K562 (cell line): ENCODE measurements around the gene RNF26. TPM values are rescaled to one million over a fixed set of nuclear protein-coding genes. Genes with fewer than 3 reads are reported as not detected.

Experiments used
- ATAC-seq: fragments of 200-7000 bp; cut with Tn5 transposase; 3 replicates; pipeline ENCODE4 v1.9.1; 2020; ENCODE audit warnings: moderate library complexity
- BruUV-seq: library from RNA; stranded (reverse); fragments of 400-500 nt; replicated peaks from 2 replicates; lab custom pipeline; 2021; lab: Mats Ljungman, UMichigan
- CTCF ChIA-PET: fragments of 300-600 bp; formaldehyde crosslinking; extraction: SDS; loops from one replicate; lab custom pipeline; 2021; ENCODE audit warnings: low intra/inter-chr PET ratio; lab: Yijun Ruan, JAX
- POLR2A ChIA-PET: fragments of 300-600, 350-650 bp; sonication (Branson Sonifier 250); formaldehyde crosslinking; extraction: SDS; loops from one replicate; lab custom pipeline; 2021; ENCODE audit warnings: antibody characterized with exemption, inconsistent platforms; lab: Yijun Ruan, JAX
- DNase-seq, 4 experiments: peaks; one replicate each; pipeline versions ENCODE4 v3.0.0 to v3.0.0-alpha.2; 2011 to 2018; ENCODE audit warnings: low spot score in 3 of 4, mixed read lengths in 3 of 4; ENCODE audit errors: extremely low read depth in 1 of 4
- FAIRE-seq: peaks from 2 replicates; lab custom pipeline; 2011; peaks lifted over from hg19 to GRCh38; lab: Jason Lieb, UNC
- H2AFZ ChIP-seq: 2 replicates; pipeline ENCODE4 v1.6.0; 2011; ENCODE audit warnings: low read depth, low read length, control low read depth, inconsistent platforms
- H3K27ac ChIP-seq: fragments of 200-600 bp; 3 replicates; pipeline ENCODE4 v1.8.0; 2011; ENCODE audit warnings: low read depth, mild to moderate bottlenecking, control low read depth, inconsistent platforms, low read length, moderate library complexity, mixed read lengths; ENCODE audit errors: extremely low read depth
- H3K27me3 ChIP-seq, 2 experiments: fragments of 300-600 bp in 1 of 2; 2 replicates in 1 of 2; 3 replicates in 1 of 2; pipeline versions ENCODE4 v1.6.0 to v1.8.0; 2011; ENCODE audit warnings: inconsistent platforms in 2 of 2, low read length in 2 of 2, mild to moderate bottlenecking in 1 of 2, mixed read lengths in 1 of 2, moderate library complexity in 1 of 2; ENCODE audit not compliant: control insufficient read depth in 2 of 2, insufficient read depth in 2 of 2
- H3K36me3 ChIP-seq: fragments of 300-600 bp; 3 replicates; pipeline ENCODE4 v1.8.0; 2011; ENCODE audit warnings: mild to moderate bottlenecking, low read length, inconsistent platforms; ENCODE audit not compliant: control insufficient read depth, insufficient read depth
- H3K4me1 ChIP-seq, 2 experiments: fragments of 200-600 bp in 1 of 2; replicated peaks in 1 of 2; 2 replicates in 1 of 2; 3 replicates in 1 of 2; pipeline versions ENCODE4 v1.5.1 to v1.8.0; 2011; ENCODE audit warnings: inconsistent platforms in 2 of 2, low read length in 2 of 2, mild to moderate bottlenecking in 1 of 2, mixed read lengths in 1 of 2, moderate library complexity in 1 of 2; ENCODE audit not compliant: control insufficient read depth in 2 of 2, insufficient read depth in 2 of 2
- H3K4me2 ChIP-seq: 2 replicates; pipeline ENCODE4 v1.6.1; 2011; ENCODE audit warnings: low read length, control low read depth, inconsistent platforms, mixed read lengths; ENCODE audit not compliant: insufficient read depth
- H3K4me3 ChIP-seq: fragments of 200-600 bp; sonication (generic), shearing (Covaris generic); 2 replicates; pipeline ENCODE4 v1.5.1; 2016; ENCODE audit warnings: control low read depth, inconsistent platforms
- H3K79me2 ChIP-seq: fragments of 200-600 bp; 3 replicates; pipeline ENCODE4 v1.8.0; 2011; ENCODE audit warnings: low read length, inconsistent platforms; ENCODE audit not compliant: control insufficient read depth, insufficient read depth
- H3K9ac ChIP-seq, 2 experiments: 2 replicates each; pipeline versions ENCODE4 v1.6.0 to v1.6.1; 2011; ENCODE audit warnings: low read depth in 2 of 2, low read length in 2 of 2, control low read depth in 1 of 2, inconsistent platforms in 1 of 2, mild to moderate bottlenecking in 1 of 2, mixed read lengths in 1 of 2; ENCODE audit not compliant: insufficient read depth in 1 of 2
- H3K9me1 ChIP-seq: one replicate; pipeline ENCODE4 v1.6.0; 2011; ENCODE audit warnings: inconsistent platforms, mild to moderate bottlenecking, low read length, moderate library complexity; ENCODE audit not compliant: control insufficient read depth, insufficient read depth
- H3K9me3 ChIP-seq: replicated peaks from 2 replicates; pipeline ENCODE4 v1.5.1; 2011; ENCODE audit warnings: low read depth, low read length, inconsistent platforms; ENCODE audit not compliant: control insufficient read depth, insufficient read depth
- H4K20me1 ChIP-seq: replicated peaks from 2 replicates; pipeline ENCODE4 v1.6.1; 2011; ENCODE audit warnings: low read length, inconsistent platforms, mixed read lengths; ENCODE audit not compliant: control insufficient read depth, insufficient read depth
- EZH2 ChIP-seq: IDR thresholded peaks from 2 replicates; pipeline ENCODE4 v1.6.1; 2012; ENCODE audit warnings: low read depth, mild to moderate bottlenecking, inconsistent platforms, low read length, borderline replicate concordance
- FOS ChIP-seq: IDR thresholded peaks from 3 replicates; pipeline ENCODE4 v1.6.1; 2011; ENCODE audit not compliant: insufficient read length; ENCODE audit errors: extremely low read depth
- FOXK2 ChIP-seq, 2 experiments: fragments of 450-650 bp; IDR thresholded peaks in 1 of 2; conservative IDR thresholded peaks in 1 of 2; 2 replicates each; pipeline ENCODE4 v1.6.1; 2016; ENCODE audit warnings: low read depth in 2 of 2, mild to moderate bottlenecking in 1 of 2
- HOXB6 ChIP-seq: fragments of 250-450 bp; sonication (Bioruptor Pico); IDR thresholded peaks from 2 replicates; pipeline ENCODE4 v1.5.1; 2022; ENCODE audit warnings: mild to moderate bottlenecking, borderline replicate concordance
- MAFG ChIP-seq: fragments of 450-650 bp; conservative IDR thresholded peaks from 2 replicates; pipeline ENCODE4 v1.6.1; 2016; ENCODE audit warnings: missing genetic modification characterization, missing compliant biosample characterization
- MXI1 ChIP-seq: IDR thresholded peaks from 2 replicates; pipeline ENCODE4 v1.6.1; 2011; ENCODE audit warnings: low read depth, mild to moderate bottlenecking, improper control_type of control experiment, low read length
- RCOR1 ChIP-seq, 2 experiments: IDR thresholded peaks; 2 replicates each; pipeline ENCODE4 v1.6.1; 2012; ENCODE audit warnings: low read depth in 2 of 2, low read length in 2 of 2, borderline replicate concordance in 1 of 2, improper control_type of control experiment in 1 of 2
- SMARCA4 ChIP-seq: fragments of 450-650 bp; IDR thresholded peaks from 2 replicates; pipeline ENCODE4 v1.6.1; 2016
- SMARCA5 ChIP-seq: fragments of 450-650 bp; IDR thresholded peaks from 2 replicates; pipeline ENCODE4 v1.6.1; 2016
- STAT5B ChIP-seq: fragments of 250-450 bp; sonication (Bioruptor Pico); IDR thresholded peaks from 2 replicates; pipeline ENCODE4 v1.8.0; 2021; ENCODE audit warnings: mild to moderate bottlenecking, inconsistent platforms
- TBL1XR1 ChIP-seq, 2 experiments: IDR thresholded peaks; 2 replicates each; pipeline ENCODE4 v1.6.1; 2012; ENCODE audit warnings: improper control_type of control experiment in 2 of 2, low read length in 2 of 2, mild to moderate bottlenecking in 1 of 2
- YBX1 ChIP-seq: fragments of 450-650 bp; IDR thresholded peaks from 2 replicates; pipeline ENCODE4 v1.7.1; 2016; ENCODE audit warnings: mild to moderate bottlenecking
- ZNF12 ChIP-seq: sonication (generic); formaldehyde crosslinking; IDR thresholded peaks from 2 replicates; pipeline ENCODE4 v1.4.0; 2020; ENCODE audit warnings: mild to moderate bottlenecking, missing genetic modification reagents
- ZNF133 ChIP-seq: fragments of 250-450 bp; sonication (Bioruptor Pico); IDR thresholded peaks from 2 replicates; pipeline ENCODE4 v1.4.0; 2020; ENCODE audit warnings: mild to moderate bottlenecking
- WGBS: fragments of 100-300 bp; shearing (Covaris generic); methylation state at CpG from one replicate; pipeline ENCODE4 v1.1.6; 2016; ENCODE audit warnings: low coverage, mixed read lengths; ENCODE audit not compliant: insufficient coverage; ENCODE audit errors: missing lambda C conversion rate; 5-methylcytosine and 5-hydroxymethylcytosine counted together
- in situ Hi-C: fragments of 300-500 bp; cut with MboI; formaldehyde crosslinking; loops from 4 replicates; pipeline ENCODE4 v1.15.0; 2018; ENCODE audit warnings: inconsistent platforms, mixed read lengths
- intact Hi-C: fragments of 100-400 bp; cut with micrococcal nuclease; formaldehyde crosslinking; loops from 2 replicates; pipeline ENCODE4 v1.14.2; 2022
- polyA plus RNA-seq, 8 experiments: library from polyadenylated mRNA; depleted of rRNA in 4 of 8; stranded (reverse) in 5 of 8; unstranded in 3 of 8; fragments of >200 nt; fragmentation: Nextera tagmentation in 2 of 8; fragmentation: Illumina TruSeq in 1 of 8; extraction: Ambion mirVana in 2 of 8; extraction: Trizol in 1 of 8; gene quantifications; 2 replicates each; pipeline versions ENCODE4 v1.2.1 to v1.2.3, GENCODE V29; 2011 to 2014; ENCODE audit warnings: inconsistent platforms in 1 of 8, missing spikeins in 1 of 8
- total RNA-seq, 7 experiments: library from RNA; depleted of rRNA in 6 of 7; stranded (reverse); fragments of >200 nt in 6 of 7; fragmentation: Illumina TruSeq in 2 of 7; extraction: Trizol in 2 of 7; gene quantifications; 2 replicates each; pipeline versions ENCODE4 v1.2.1 to v1.2.3, GENCODE V29; 2011 to 2021; ENCODE audit warnings: low replicate concordance in 1 of 7
- TF ChIP-seq, protein P1 (sequence below): fragments of 250-450 bp; sonication (Bioruptor Pico); IDR thresholded peaks from 2 replicates; pipeline ENCODE4 v1.8.0; 2022; ENCODE audit warnings: moderate library complexity, mild to moderate bottlenecking, inconsistent platforms
- TF ChIP-seq, protein P2 (sequence below): fragments of 450-650 bp; IDR thresholded peaks from 2 replicates; pipeline ENCODE4 v1.7.1; 2018; ENCODE audit warnings: mild to moderate bottlenecking, low read depth; ENCODE audit not compliant: partially characterized antibody
- TF ChIP-seq, protein P3 (sequence below): fragments of 250-450 bp; sonication (Bioruptor Pico); IDR thresholded peaks from 2 replicates; pipeline ENCODE4 v1.4.0; 2020; ENCODE audit warnings: mild to moderate bottlenecking, moderate library complexity

Gene RNF26
- total and polyA plus RNA-seq, 9 of the 15 experiments (the other 6 are each of a cell fraction or from before 2014, with no cell fraction given) = 5.3 to 53.6 (median 12.7) TPM

DNA sequence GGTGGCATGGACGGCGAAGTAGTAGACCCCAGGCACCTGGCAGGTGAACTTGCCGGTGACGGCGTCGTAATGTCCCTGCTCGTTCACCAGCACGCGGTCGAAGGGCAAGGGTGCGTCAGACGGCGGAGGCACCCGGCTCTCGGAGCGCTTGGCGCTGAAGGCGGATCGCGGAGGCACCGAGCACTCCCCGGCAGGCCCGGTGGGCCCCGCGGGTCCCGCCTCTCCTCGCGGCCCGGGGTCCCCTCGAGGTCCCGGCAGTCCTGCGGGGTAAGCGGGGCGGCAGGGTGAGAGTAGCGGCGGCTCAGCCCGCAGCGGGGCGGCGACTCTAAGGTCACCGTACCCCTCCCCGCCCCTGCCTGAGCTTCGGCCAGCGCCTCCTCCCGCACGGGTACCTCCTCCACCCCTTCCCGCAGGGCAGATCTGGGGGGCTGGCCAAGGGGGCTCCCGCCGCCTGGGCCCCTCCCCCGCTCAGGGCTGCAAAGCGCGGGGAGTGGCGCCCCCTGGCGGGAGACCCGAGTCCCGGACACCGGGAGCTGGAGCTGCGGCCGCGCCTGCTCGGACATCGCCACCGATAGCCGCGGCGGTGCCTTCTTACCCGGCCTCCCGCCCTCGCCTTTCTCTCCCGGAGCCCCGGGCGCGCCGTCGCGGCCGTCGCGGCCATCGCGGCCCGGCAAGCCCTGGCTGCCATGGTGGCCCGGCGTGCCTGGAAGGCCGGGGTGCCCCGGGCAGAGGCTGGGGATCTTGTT is 5.4 kb downstream of the RNF26 start:
- Histone ChIP-seq H3K4me3 (peak overlapping the region; percentile 37), H3K27ac (peak overlapping the region; percentile 52; the same call in 2 of the 3 replicates), H3K9ac (peak overlapping the region; percentile 63 to 92; a peak in 3 of 4 replicates), H4K20me1 (no peaks in the 10 kb centered on the region), H3K9me3 (no peaks in the 10 kb centered on the region), H3K79me2 (peaks cover 27% of the 10 kb centered on the region), H2AFZ (peak overlapping the region; percentile 91), H3K4me1 (peaks cover 23 to 66% of the 10 kb centered on the region in 2 experiments; a peak in 4 of 5 replicates), H3K4me2 (peak overlapping the region; percentile 66), H3K27me3 (peaks cover 0 to 14% of the 10 kb centered on the region in 2 experiments; a peak in 3 of 5 replicates), H3K36me3 (peaks cover 17% of the 10 kb centered on the region; the same call in 1 of the 3 replicates), H3K9me1 (no peaks in the 10 kb centered on the region)
- BruUV-seq = no TSS peak
- intact Hi-C loops = loop anchor here (2.0 to 5.0 kb wide), 2 partner anchors 33 to 135 kb away; no protein-coding TSS in a partner anchor
- ChIA-PET POLR2A (interaction anchor here (0.6 to 1.6 kb wide), 5 partner anchors 8 to 247 kb away, joined by 3 to 8 read pairs (median 4); no protein-coding TSS in a partner anchor), CTCF (interaction anchor here (0.7 to 1.5 kb wide), 5 partner anchors 11 to 433 kb away, joined by 3 to 6 read pairs (median 4); no protein-coding TSS in a partner anchor)
- in situ Hi-C loops = no loop called here
- peak; percentile 84 for ATAC-seq
- DNase-seq = peak; percentile 85 to 93 (median 91)
- WGBS = 12% methylated on average over 55 of the region's 86 CpGs
- FAIRE-seq = peak; percentile 19
- TF ChIP-seq YBX1 (no peak), STAT5B (CRISPR knock-in tag) (no peak), ZNF133 (no peak), SMARCA4 (no peak), FOS (no peak), MAFG (no peak), RCOR1 (IDR thresholded peaks at IDR 0.05; ENCODE audit: borderline replicate concordance in 1 of 2, low read depth in 2 of 2, low read length in 2 of 2) (peak in 1 of 2 experiments; percentile 61; a peak in 2 of 4 replicates), FOXK2 (conservative IDR thresholded peaks at IDR 0.05 in 1 of 2, IDR thresholded peaks at IDR 0.05 in 1 of 2; ENCODE audit: low read depth in 2 of 2) (no peak), MXI1 (no peak), HOXB6 (CRISPR knock-in tag) (no peak), EZH2 (no peak), ZNF12 (no peak), SMARCA5 (no peak), TBL1XR1 (IDR thresholded peaks at IDR 0.05; ENCODE audit: low read length in 2 of 2) (no peak)
- TF ChIP-seq, protein P1, sequence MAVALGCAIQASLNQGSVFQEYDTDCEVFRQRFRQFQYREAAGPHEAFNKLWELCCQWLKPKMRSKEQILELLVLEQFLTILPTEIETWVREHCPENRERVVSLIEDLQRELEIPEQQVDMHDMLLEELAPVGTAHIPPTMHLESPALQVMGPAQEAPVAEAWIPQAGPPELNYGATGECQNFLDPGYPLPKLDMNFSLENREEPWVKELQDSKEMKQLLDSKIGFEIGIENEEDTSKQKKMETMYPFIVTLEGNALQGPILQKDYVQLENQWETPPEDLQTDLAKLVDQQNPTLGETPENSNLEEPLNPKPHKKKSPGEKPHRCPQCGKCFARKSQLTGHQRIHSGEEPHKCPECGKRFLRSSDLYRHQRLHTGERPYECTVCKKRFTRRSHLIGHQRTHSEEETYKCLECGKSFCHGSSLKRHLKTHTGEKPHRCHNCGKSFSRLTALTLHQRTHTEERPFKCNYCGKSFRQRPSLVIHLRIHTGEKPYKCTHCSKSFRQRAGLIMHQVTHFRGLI = no peak
- TF ChIP-seq, protein P2, sequence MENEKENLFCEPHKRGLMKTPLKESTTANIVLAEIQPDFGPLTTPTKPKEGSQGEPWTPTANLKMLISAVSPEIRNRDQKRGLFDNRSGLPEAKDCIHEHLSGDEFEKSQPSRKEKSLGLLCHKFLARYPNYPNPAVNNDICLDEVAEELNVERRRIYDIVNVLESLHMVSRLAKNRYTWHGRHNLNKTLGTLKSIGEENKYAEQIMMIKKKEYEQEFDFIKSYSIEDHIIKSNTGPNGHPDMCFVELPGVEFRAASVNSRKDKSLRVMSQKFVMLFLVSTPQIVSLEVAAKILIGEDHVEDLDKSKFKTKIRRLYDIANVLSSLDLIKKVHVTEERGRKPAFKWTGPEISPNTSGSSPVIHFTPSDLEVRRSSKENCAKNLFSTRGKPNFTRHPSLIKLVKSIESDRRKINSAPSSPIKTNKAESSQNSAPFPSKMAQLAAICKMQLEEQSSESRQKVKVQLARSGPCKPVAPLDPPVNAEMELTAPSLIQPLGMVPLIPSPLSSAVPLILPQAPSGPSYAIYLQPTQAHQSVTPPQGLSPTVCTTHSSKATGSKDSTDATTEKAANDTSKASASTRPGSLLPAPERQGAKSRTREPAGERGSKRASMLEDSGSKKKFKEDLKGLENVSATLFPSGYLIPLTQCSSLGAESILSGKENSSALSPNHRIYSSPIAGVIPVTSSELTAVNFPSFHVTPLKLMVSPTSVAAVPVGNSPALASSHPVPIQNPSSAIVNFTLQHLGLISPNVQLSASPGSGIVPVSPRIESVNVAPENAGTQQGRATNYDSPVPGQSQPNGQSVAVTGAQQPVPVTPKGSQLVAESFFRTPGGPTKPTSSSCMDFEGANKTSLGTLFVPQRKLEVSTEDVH = peak; percentile 30
- TF ChIP-seq, protein P3, sequence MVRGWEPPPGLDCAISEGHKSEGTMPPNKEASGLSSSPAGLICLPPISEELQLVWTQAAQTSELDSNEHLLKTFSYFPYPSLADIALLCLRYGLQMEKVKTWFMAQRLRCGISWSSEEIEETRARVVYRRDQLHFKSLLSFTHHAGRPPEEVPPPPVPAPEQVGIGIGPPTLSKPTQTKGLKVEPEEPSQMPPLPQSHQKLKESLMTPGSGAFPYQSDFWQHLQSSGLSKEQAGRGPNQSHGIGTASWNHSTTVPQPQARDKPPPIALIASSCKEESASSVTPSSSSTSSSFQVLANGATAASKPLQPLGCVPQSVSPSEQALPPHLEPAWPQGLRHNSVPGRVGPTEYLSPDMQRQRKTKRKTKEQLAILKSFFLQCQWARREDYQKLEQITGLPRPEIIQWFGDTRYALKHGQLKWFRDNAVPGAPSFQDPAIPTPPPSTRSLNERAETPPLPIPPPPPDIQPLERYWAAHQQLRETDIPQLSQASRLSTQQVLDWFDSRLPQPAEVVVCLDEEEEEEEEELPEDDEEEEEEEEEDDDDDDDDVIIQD (CRISPR knock-in tag) = no peak
